Natural killer cell (primary cell): ENCODE results near the gene MYL12A. TPM values are rescaled to one million over a fixed set of nuclear protein-coding genes. Genes with fewer than 3 reads are reported as not detected.
"Not testable (repeated sequence)": the region's sequence is repeated elsewhere in the genome, so short reads cannot be mapped to it uniquely, and the experiment has no call there.

ENCODE experiments used
- ATAC-seq, 3 donors: fragments of 150-1000 bp in 2 of 3; fragments of 200-7000 bp in 1 of 3; cut with Tn5 transposase; 1 replicate in 1 of 3; 2 replicates in 2 of 3; pipeline ENCODE4 v1.10.0; 2021; ENCODE audit warnings: mild to moderate bottlenecking in 2 of 3, moderate library complexity in 2 of 3
- DNase-seq, 2 donors: peaks; one replicate each; pipeline versions ENCODE4 v3.0.0 to v3.0.0-alpha.2; 2013 to 2021; ENCODE audit warnings: mixed read lengths in 1 of 2
- H3K27ac ChIP-seq: one replicate; pipeline ENCODE4 v1.5.1; 2013; ENCODE audit warnings: mild to moderate bottlenecking, low read length
- H3K27me3 ChIP-seq: one replicate; pipeline ENCODE4 v1.6.1; 2013; ENCODE audit warnings: low read length; ENCODE audit not compliant: control insufficient read depth, insufficient read depth
- H3K36me3 ChIP-seq: one replicate; pipeline ENCODE4 v1.6.1; 2013; ENCODE audit warnings: low read length; ENCODE audit not compliant: control insufficient read depth, insufficient read depth
- H3K4me1 ChIP-seq: one replicate; pipeline ENCODE4 v1.6.1; 2013; ENCODE audit warnings: low read length; ENCODE audit not compliant: control insufficient read depth, insufficient read depth
- H3K4me3 ChIP-seq: one replicate; pipeline ENCODE4 v1.5.1; 2013; ENCODE audit warnings: low read length
- H3K9me3 ChIP-seq: one replicate; pipeline ENCODE4 v1.6.1; 2013; ENCODE audit warnings: low read length; ENCODE audit not compliant: control insufficient read depth, insufficient read depth
- H3K27ac Mint-ChIP-seq, 2 donors: one replicate each; pipeline ENCODE4 v1.8.0; 2022; ENCODE audit warnings: mild to moderate bottlenecking in 2 of 2, mixed read lengths in 2 of 2, moderate library complexity in 1 of 2
- H3K27me3 Mint-ChIP-seq, 2 donors: one replicate each; pipeline ENCODE4 v1.8.0; 2022; ENCODE audit warnings: low read depth in 2 of 2, mixed read lengths in 2 of 2
- H3K36me3 Mint-ChIP-seq: one replicate; pipeline ENCODE4 v1.8.0; 2022; ENCODE audit warnings: mixed read lengths
- H3K4me1 Mint-ChIP-seq, 2 donors: one replicate each; pipeline ENCODE4 v1.8.0; 2022; ENCODE audit warnings: mixed read lengths in 2 of 2
- H3K4me3 Mint-ChIP-seq: one replicate; pipeline ENCODE4 v1.8.0; 2022; ENCODE audit warnings: mild to moderate bottlenecking, moderate library complexity, mixed read lengths
- H3K9me3 Mint-ChIP-seq, 2 donors: one replicate each; pipeline ENCODE4 v1.8.0; 2022; ENCODE audit warnings: mixed read lengths in 2 of 2
- CTCF ChIP-seq: fragments of 200-600 bp; IDR thresholded peaks from one replicate; pipeline ENCODE4 v1.8.0; 2022; ENCODE audit warnings: antibody characterized with exemption
- WGBS: methylation state at CpG from one replicate; pipeline ENCODE4 v1.1.7; 2013; ENCODE audit warnings: missing lambda C conversion rate; ENCODE audit not compliant: insufficient coverage; 5-methylcytosine and 5-hydroxymethylcytosine counted together
- intact Hi-C: fragments of 100-400 bp; cut with micrococcal nuclease; formaldehyde crosslinking; loops from one replicate; pipeline ENCODE4 v1.14.2; 2022
- total RNA-seq, 4 donors: library from RNA; stranded (reverse); fragments of 120-200 nt in 1 of 4; gene quantifications; one replicate each; pipeline versions ENCODE4 v1.2.3 to v1.2.4, GENCODE V29; 2013 to 2022

MYL12A gene
- total RNA-seq, 3 donors from 2014 or later (not counting 1 experiment from before 2014, with no cell fraction given) = 532 to 652 (median 572) TPM

GRCh38 chr18:3273042-3273441 lies 25.4 kb downstream of the MYL12A start:
- peaks cover 16% of the 10 kb centered on the region for H3K36me3 Mint-ChIP-seq
- no peaks in the 10 kb centered on the region for H3K9me3 Mint-ChIP-seq
- H3K4me1 Mint-ChIP-seq = peaks cover 59 to 67% of the 10 kb centered on the region in 2 donors
- WGBS = 80% methylated on average over 1 of the region's 3 CpGs
- Histone ChIP-seq H3K27me3 (no peaks in the 10 kb centered on the region), H3K4me1 (peaks cover 9% of the 10 kb centered on the region), H3K9me3 (no peaks in the 10 kb centered on the region), H3K36me3 (peaks cover 50% of the 10 kb centered on the region), H3K4me3 (no peak overlapping the region), H3K27ac (no peak overlapping the region)
- no peak overlapping the region for H3K4me3 Mint-ChIP-seq
- no peak for TF ChIP-seq CTCF
- ATAC-seq (no peak), DNase-seq (no peak)
- H3K27ac Mint-ChIP-seq = peak overlapping the region; percentile 39 to 67
- intact Hi-C loops = no loop called here
- no peaks in the 10 kb centered on the region for H3K27me3 Mint-ChIP-seq

GRCh38 chr18:3277643-3278213 lies 30.1 kb downstream of the MYL12A start:
- Mint-ChIP-seq H3K36me3 (peaks cover 27% of the 10 kb centered on the region), H3K27ac (peak overlapping the region; percentile 72 to 83), H3K4me1 (peaks cover 23 to 26% of the 10 kb centered on the region in 2 donors)
- H3K9me3 ChIP-seq, H3K27me3 ChIP-seq, H3K4me3 Mint-ChIP-seq, H3K9me3 Mint-ChIP-seq, intact Hi-C loops, DNase-seq, H3K4me3 ChIP-seq, H3K4me1 ChIP-seq, ATAC-seq, H3K27ac ChIP-seq, H3K27me3 Mint-ChIP-seq: not testable (repeated sequence)
- 80% methylated on average over 4 of the region's 7 CpGs for WGBS
- peaks cover 58% of the 10 kb centered on the region for H3K36me3 ChIP-seq

GRCh38 chr18:3279201-3280185 lies 31.9 kb downstream of the MYL12A start:
- WGBS = 53% methylated on average over 14 of the region's 14 CpGs
- Mint-ChIP-seq H3K4me1 (peaks cover 12 to 16% of the 10 kb centered on the region in 2 donors), H3K27me3 (no peaks in the 10 kb centered on the region), H3K36me3 (peaks cover 27% of the 10 kb centered on the region), H3K27ac (peak overlapping the region; percentile 83 to 86), H3K9me3 (no peaks in the 10 kb centered on the region), H3K4me3 (no peak overlapping the region)
- H3K4me1 ChIP-seq = peaks cover 5% of the 10 kb centered on the region
- H3K4me3 ChIP-seq = no peak overlapping the region
- H3K27me3 ChIP-seq = no peaks in the 10 kb centered on the region
- no peak for TF ChIP-seq CTCF
- DNase-seq (no peak), ATAC-seq (no peak)
- peaks cover 42% of the 10 kb centered on the region for H3K36me3 ChIP-seq
- H3K9me3 ChIP-seq = no peaks in the 10 kb centered on the region
- intact Hi-C loops = loop anchor here (10.0 kb wide), 1 partner anchor 715 kb away; no protein-coding TSS in a partner anchor
- no peak overlapping the region for H3K27ac ChIP-seq
